A549 (cell line): Measurements from ENCODE around the gene PRPF31. TPM values are rescaled to one million over a fixed set of nuclear protein-coding genes. Genes with fewer than 3 reads are reported as not detected.
A peak's percentile ranks its signal among the peaks of the same experiment; 100 is the strongest.

Experiments used
- ATAC-seq, 2 experiments: fragments of 200-7000 bp in 1 of 2; fragments of >200 bp in 1 of 2; cut with Nextera tagmentation in 1 of 2; cut with Tn5 transposase in 1 of 2; 3 replicates each; pipeline versions ENCODE4 v1.8.0 to v1.9.1; 2018 to 2020; ENCODE audit warnings: mild to moderate bottlenecking in 1 of 2, moderate library complexity in 1 of 2
- CTCF ChIA-PET: fragments of 300-600 bp; sonication (Branson Sonifier 250); formaldehyde crosslinking; extraction: SDS; loops from one replicate; lab custom pipeline; 2021; ENCODE audit warnings: antibody characterized with exemption, inconsistent platforms; lab: Yijun Ruan, JAX
- POLR2A ChIA-PET: fragments of 350-600 bp; formaldehyde crosslinking; extraction: SDS; loops from one replicate; lab custom pipeline; 2021; ENCODE audit warnings: antibody characterized with exemption, inconsistent platforms; lab: Yijun Ruan, JAX
- DNase-seq, 2 experiments: peaks; one replicate each; pipeline versions ENCODE4 v3.0.0 to v3.0.0-alpha.2; 2011 to 2016; ENCODE audit warnings: low read depth in 1 of 2, low spot score in 1 of 2
- FAIRE-seq: peaks from 2 replicates; lab custom pipeline; 2011; peaks lifted over from hg19 to GRCh38; lab: Jason Lieb, UNC
- H3K27ac ChIP-seq, 2 experiments: fragments of >200 bp; sonication (Bioruptor Twin); formaldehyde crosslinking; 3 replicates each; pipeline ENCODE4 v1.5.1; 2016 to 2017
- H3K4me1 ChIP-seq: fragments of >200 bp; sonication (Bioruptor Twin); formaldehyde crosslinking; 3 replicates; pipeline ENCODE4 v1.6.1; 2016
- H3K4me2 ChIP-seq: fragments of >200 bp; sonication (Bioruptor Twin); formaldehyde crosslinking; 3 replicates; pipeline ENCODE4 v1.6.1; 2016
- H3K4me3 ChIP-seq: fragments of >200 bp; sonication (Bioruptor Twin); formaldehyde crosslinking; 3 replicates; pipeline ENCODE4 v1.5.1; 2016
- H3K9me3 ChIP-seq: fragments of >200 bp; sonication (Bioruptor Twin); formaldehyde crosslinking; 3 replicates; pipeline ENCODE4 v1.6.1; 2016
- BCL3 ChIP-seq: fragments of >200 bp; sonication (Bioruptor Twin); formaldehyde crosslinking; IDR thresholded peaks from 3 replicates; pipeline ENCODE4 v1.6.1; 2016
- BHLHE40 ChIP-seq: IDR thresholded peaks from 2 replicates; pipeline ENCODE4 v1.6.1; 2012; ENCODE audit warnings: low read depth, low read length, inconsistent platforms
- CBX2 ChIP-seq: fragments of 200-600 bp; sonication (generic); IDR thresholded peaks from 2 replicates; pipeline ENCODE4 v1.6.1; 2016; ENCODE audit warnings: low read depth, mild to moderate bottlenecking, borderline replicate concordance
- CBX8 ChIP-seq: fragments of 200-600 bp; sonication (generic); IDR thresholded peaks from 2 replicates; pipeline ENCODE4 v1.6.1; 2016
- CHD2 ChIP-seq: fragments of 150-350 bp; IDR thresholded peaks from 2 replicates; pipeline ENCODE4 v1.6.1; 2014; ENCODE audit warnings: low read length; ENCODE audit not compliant: partially characterized antibody
- EP300 ChIP-seq, 2 experiments: fragments of >200 bp; sonication (Bioruptor Twin); formaldehyde crosslinking; IDR thresholded peaks; 2 replicates in 1 of 2; 3 replicates in 1 of 2; pipeline ENCODE4 v1.6.1; 2016 to 2017
- FOSL2 ChIP-seq, 2 experiments: fragments of 450-650 bp in 1 of 2; fragments of >200 bp in 1 of 2; sonication (Bioruptor Twin) in 1 of 2; formaldehyde crosslinking; IDR thresholded peaks; 2 replicates each; pipeline versions ENCODE4 v1.5.0 to v1.6.1; 2016 to 2020; ENCODE audit warnings: mild to moderate bottlenecking in 1 of 2, moderate library complexity in 1 of 2
- FOXS1 ChIP-seq: fragments of 250-450 bp; sonication (Bioruptor Pico); IDR thresholded peaks from 2 replicates; pipeline ENCODE4 v1.5.0; 2020; ENCODE audit warnings: mild to moderate bottlenecking, moderate library complexity
- HDAC2 ChIP-seq: fragments of 200-600 bp; sonication (generic); IDR thresholded peaks from 2 replicates; pipeline ENCODE4 v1.6.1; 2016
- HOXA7 ChIP-seq: fragments of 250-450 bp; sonication (Bioruptor Pico); IDR thresholded peaks from 2 replicates; pipeline ENCODE4 v1.5.0; 2020; ENCODE audit warnings: mild to moderate bottlenecking, moderate library complexity
- HOXB5 ChIP-seq: fragments of 250-450 bp; sonication (Bioruptor Pico); IDR thresholded peaks from 2 replicates; pipeline ENCODE4 v1.5.0; 2020; ENCODE audit warnings: mild to moderate bottlenecking, moderate library complexity
- JUN ChIP-seq, 2 experiments: fragments of >200 bp; sonication (Bioruptor Twin); formaldehyde crosslinking; IDR thresholded peaks; 2 replicates in 1 of 2; 3 replicates in 1 of 2; pipeline ENCODE4 v1.6.1; 2016 to 2017
- JUNB ChIP-seq: fragments of >200 bp; sonication (Bioruptor Twin); formaldehyde crosslinking; IDR thresholded peaks from 2 replicates; pipeline ENCODE4 v1.6.1; 2016
- KDM1A ChIP-seq: fragments of 200-600 bp; sonication (generic); IDR thresholded peaks from 2 replicates; pipeline ENCODE4 v1.6.1; 2016; ENCODE audit warnings: low read depth, mild to moderate bottlenecking
- MAX ChIP-seq: IDR thresholded peaks from 2 replicates; pipeline ENCODE4 v1.6.1; 2012
- MAZ ChIP-seq: fragments of 150-350 bp; IDR thresholded peaks from 2 replicates; pipeline ENCODE4 v1.6.1; 2014; ENCODE audit warnings: antibody characterized with exemption, low read depth, low read length, borderline replicate concordance
- MYC ChIP-seq: IDR thresholded peaks from 2 replicates; pipeline ENCODE4 v1.6.1; 2012; ENCODE audit warnings: mild to moderate bottlenecking, inconsistent platforms, low read length, improper control_type of control experiment, borderline replicate concordance
- PHF8 ChIP-seq: fragments of 200-600 bp; sonication (generic); IDR thresholded peaks from 2 replicates; pipeline ENCODE4 v1.6.1; 2016; ENCODE audit warnings: low read depth, mild to moderate bottlenecking, antibody characterized with exemption, moderate library complexity, borderline replicate concordance
- POLR2A ChIP-seq: IDR thresholded peaks from 2 replicates; pipeline ENCODE4 v1.6.1; 2012; ENCODE audit warnings: mild to moderate bottlenecking, low read length
- POLR2AphosphoS2 ChIP-seq: conservative IDR thresholded peaks from 2 replicates; pipeline ENCODE4 v1.6.1; 2012; ENCODE audit warnings: low read length, improper control_type of control experiment, inconsistent platforms
- RCOR1 ChIP-seq: fragments of 150-350 bp; IDR thresholded peaks from 2 replicates; pipeline ENCODE4 v1.6.1; 2014; ENCODE audit warnings: antibody characterized with exemption, low read length, low read depth
- RFX5 ChIP-seq: fragments of 450-650 bp; IDR thresholded peaks from 2 replicates; pipeline ENCODE4 v1.7.1; 2014; ENCODE audit warnings: antibody characterized with exemption, mild to moderate bottlenecking, moderate library complexity
- SREBF2 ChIP-seq: fragments of 450-650 bp; IDR thresholded peaks from 2 replicates; pipeline ENCODE4 v1.6.1; 2014; ENCODE audit warnings: mild to moderate bottlenecking, moderate library complexity
- TFCP2L1 ChIP-seq: fragments of 250-450 bp; sonication (Bioruptor Pico); IDR thresholded peaks from 2 replicates; pipeline ENCODE4 v1.5.0; 2021; ENCODE audit warnings: mild to moderate bottlenecking
- ZFP36 ChIP-seq: fragments of 450-650 bp; IDR thresholded peaks from 2 replicates; pipeline ENCODE4 v1.6.1; 2014; ENCODE audit warnings: borderline replicate concordance; ENCODE audit not compliant: partially characterized antibody
- ZNF302 ChIP-seq: fragments of 250-450 bp; sonication (Bioruptor Pico); IDR thresholded peaks from 2 replicates; pipeline ENCODE4 v1.9.0; 2021; ENCODE audit warnings: inconsistent platforms, mild to moderate bottlenecking, moderate library complexity
- WGBS: methylation state at CpG from one replicate; pipeline ENCODE4 v1.1.6; 2017; ENCODE audit errors: missing lambda C conversion rate; 5-methylcytosine and 5-hydroxymethylcytosine counted together
- polyA plus RNA-seq, 4 experiments: library from polyadenylated mRNA; depleted of rRNA in 3 of 4; stranded (reverse); fragments of >200 nt; fragmentation: RNase III in 1 of 4; extraction: RNeasy Plus Mini Kit Qiagen cat#74134 plus additional on column Dnase treatment in 1 of 4; gene quantifications; 2 replicates in 3 of 4; 3 replicates in 1 of 4; pipeline ENCODE4 v1.2.3, GENCODE V29; 2011 to 2017
- TF ChIP-seq, protein P1 (sequence below): fragments of 450-650 bp; IDR thresholded peaks from 2 replicates; pipeline ENCODE4 v1.6.1; 2014; ENCODE audit warnings: antibody characterized with exemption

The PRPF31 gene
- polyA plus RNA-seq, 2 of the 4 experiments (the other 2 are of a cell fraction), result 69.8 to 169 TPM

GRCh38 chr19:54160182-54160811 lies 44.7 kb downstream of the PRPF31 start:
- peak overlapping the region; percentile 76 to 87 for H3K27ac ChIP-seq
- POLR2A ChIA-PET, result interaction anchor here (0.7 to 3.0 kb wide), 10 partner anchors 10 to 180 kb away, joined by 3 to 37 read pairs (median 6); partner anchors contain the start of genes CNOT3, MBOAT7, PRPF31 and RPS9
- WGBS, result 11% methylated on average over 28 of the region's 28 CpGs
- DNase-seq (peak in 1 of 2 experiments; percentile 33), FAIRE-seq (no peak), ATAC-seq (peak; percentile 4 to 8; a peak in 5 of 6 replicates)
- peak overlapping the region; percentile 56 for H3K4me3 ChIP-seq
- TF ChIP-seq SREBF2 (no peak), PHF8 (peak; percentile 49; the same call in 1 of the 2 replicates), HOXA7 (no peak), BCL3 (no peak), JUNB (no peak)
- peak overlapping the region; percentile 85 for H3K4me2 ChIP-seq
- peaks cover 31% of the 10 kb centered on the region for H3K4me1 ChIP-seq
- no peaks in the 10 kb centered on the region for H3K9me3 ChIP-seq
- CTCF ChIA-PET, result interaction anchor here (0.6 to 3.9 kb wide), 5 partner anchors 7 to 928 kb away, joined by 3 to 27 read pairs (median 7); no protein-coding TSS in a partner anchor

- H3K4me3 ChIP-seq, result peak overlapping the region; percentile 56
- DNase-seq, result no peak
- no peaks in the 10 kb centered on the region for H3K9me3 ChIP-seq
- no peak for ATAC-seq
- no peak for FAIRE-seq
- POLR2A ChIA-PET, result interaction anchor here (0.7 to 1.1 kb wide), 2 partner anchors 29 to 178 kb away, joined by 5 to 7 read pairs; partner anchors contain the start of gene MBOAT7
- TF ChIP-seq CBX2 (no peak), MAZ (no peak), POLR2A (no peak), BHLHE40 (no peak)
- TF ChIP-seq, all 56 proteins: peak for 0
- peaks cover 31% of the 10 kb centered on the region for H3K4me1 ChIP-seq
- CTCF ChIA-PET, result interaction anchor here (0.6 to 3.9 kb wide), 4 partner anchors 7 to 928 kb away, joined by 3 to 27 read pairs (median 14); no protein-coding TSS in a partner anchor
- 84% methylated on average over 13 of the region's 13 CpGs for WGBS
- peak overlapping the region; percentile 76 to 87; a peak in 5 of 6 replicates for H3K27ac ChIP-seq
- H3K4me2 ChIP-seq, result peak overlapping the region; percentile 85
Measured at GRCh38 chr19:54160854-54161253, 45.3 kb downstream of the PRPF31 start.

GRCh38 chr19:54162241-54162805 lies 46.8 kb downstream of the PRPF31 start:
- DNase-seq (peak; percentile 78 to 89), ATAC-seq (peak; percentile 22 to 33), FAIRE-seq (no peak)
- 2% methylated on average over 22 of the region's 35 CpGs for WGBS
- CTCF ChIA-PET, result no interaction called here
- H3K27ac ChIP-seq, result peak overlapping the region in 1 of 2 experiments; percentile 54; a peak in 2 of 6 replicates
- peak overlapping the region; percentile 49 for H3K4me3 ChIP-seq
- no peaks in the 10 kb centered on the region for H3K9me3 ChIP-seq
- TF ChIP-seq JUN (IDR thresholded peaks at IDR 0.05) (peak in 1 of 2 experiments; percentile 44; a peak in 1 of 5 replicates), MYC (0 out of 2 replicates have a peak, but pooled peaks have one; percentile 60), MAX (peak; percentile 58), CBX8 (no peak)
- TF ChIP-seq, protein P1, sequence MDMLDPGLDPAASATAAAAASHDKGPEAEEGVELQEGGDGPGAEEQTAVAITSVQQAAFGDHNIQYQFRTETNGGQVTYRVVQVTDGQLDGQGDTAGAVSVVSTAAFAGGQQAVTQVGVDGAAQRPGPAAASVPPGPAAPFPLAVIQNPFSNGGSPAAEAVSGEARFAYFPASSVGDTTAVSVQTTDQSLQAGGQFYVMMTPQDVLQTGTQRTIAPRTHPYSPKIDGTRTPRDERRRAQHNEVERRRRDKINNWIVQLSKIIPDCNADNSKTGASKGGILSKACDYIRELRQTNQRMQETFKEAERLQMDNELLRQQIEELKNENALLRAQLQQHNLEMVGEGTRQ, result peak; percentile 23; the same call in 1 of the 2 replicates
- peak overlapping the region; percentile 81 for H3K4me2 ChIP-seq
- POLR2A ChIA-PET, result interaction anchor here (1.1 kb wide), 1 partner anchor 27 kb away, joined by 3 read pairs; the partner anchor contains the start of gene MBOAT7
- H3K4me1 ChIP-seq, result peaks cover 31% of the 10 kb centered on the region

GRCh38 chr19:54162884-54163283 lies 47.3 kb downstream of the PRPF31 start:
- FAIRE-seq (no peak), ATAC-seq (no peak), DNase-seq (no peak)
- peak overlapping the region; percentile 49 for H3K4me3 ChIP-seq
- peaks cover 31% of the 10 kb centered on the region for H3K4me1 ChIP-seq
- H3K9me3 ChIP-seq, result no peaks in the 10 kb centered on the region
- H3K4me2 ChIP-seq, result peak overlapping the region; percentile 81
- ChIA-PET CTCF (interaction anchor here (0.6 kb wide), 1 partner anchor 21 kb away, joined by 3 read pairs; no protein-coding TSS in a partner anchor), POLR2A (interaction anchor here (1.1 kb wide), 1 partner anchor 27 kb away, joined by 3 read pairs; the partner anchor contains the start of gene MBOAT7)
- H3K27ac ChIP-seq, result peak overlapping the region in 1 of 2 experiments; percentile 5; a peak in 1 of 6 replicates
- WGBS, result 81% methylated on average over 14 of the region's 14 CpGs
- TF ChIP-seq POLR2AphosphoS2, result no peak
- TF ChIP-seq SREBF2, result no peak
- TF ChIP-seq JUNB, result no peak
- TF ChIP-seq ZFP36, result no peak
- TF ChIP-seq HOXB5 (CRISPR knock-in tag), result no peak
- TF ChIP-seq PHF8, result no peak
- no peak for TF ChIP-seq CBX2
- no peak for TF ChIP-seq RCOR1
- TF ChIP-seq RFX5, result no peak
- no peak for TF ChIP-seq HDAC2
- no peak for TF ChIP-seq CHD2
- TF ChIP-seq MAZ, result no peak
- no peak for TF ChIP-seq FOSL2 (IDR thresholded peaks at IDR 0.05)
- no peak for TF ChIP-seq FOSL2 (CRISPR knock-in tag; IDR thresholded peaks at IDR 0.05)
- no peak for TF ChIP-seq TFCP2L1 (CRISPR knock-in tag)
- TF ChIP-seq KDM1A, result no peak
- TF ChIP-seq EP300 (IDR thresholded peaks at IDR 0.05), result no peak
- TF ChIP-seq MYC, result no peak
- TF ChIP-seq FOXS1 (CRISPR knock-in tag), result no peak
- TF ChIP-seq ZNF302 (CRISPR knock-in tag), result no peak
